ENCODE data around the gene TMEM185B.

- TF ChIP-seq CTCF (IDR thresholded peaks at IDR 0.05 in 8 of 11, conservative IDR thresholded peaks at IDR 0.05 in 3 of 11) (no peak), POLR2AphosphoS5 (IDR thresholded peaks at IDR 0.05) (no peak), POLR2A (IDR thresholded peaks at IDR 0.05) (no peak)
Measured at GRCh38 chr2:120256651-120257000, 33.4 kb upstream of the TMEM185B start.
